Endothelial cell (in vitro differentiated cells): ENCODE measurements around the gene ELF1. TPM values are rescaled to one million over a fixed set of nuclear protein-coding genes. Genes with fewer than 3 reads are reported as not detected.

ENCODE experiments used
- DNase-seq: peaks from one replicate; pipeline ENCODE4 v3.0.0; 2021; ENCODE audit warnings: low spot score
- H3K27ac Mint-ChIP-seq: one replicate; pipeline ENCODE4 v1.8.0; 2021; ENCODE audit warnings: mixed read lengths, inconsistent platforms; ENCODE audit not compliant: unreplicated experiment
- H3K27me3 Mint-ChIP-seq: one replicate; pipeline ENCODE4 v1.8.0; 2021; ENCODE audit warnings: mild to moderate bottlenecking, moderate library complexity, mixed read lengths, inconsistent platforms; ENCODE audit not compliant: unreplicated experiment
- H3K36me3 Mint-ChIP-seq: one replicate; pipeline ENCODE4 v1.8.0; 2021; ENCODE audit warnings: mild to moderate bottlenecking, low read depth, mixed read lengths, inconsistent platforms; ENCODE audit not compliant: unreplicated experiment
- H3K4me1 Mint-ChIP-seq: one replicate; pipeline ENCODE4 v1.8.0; 2021; ENCODE audit warnings: mild to moderate bottlenecking, mixed read lengths, inconsistent platforms; ENCODE audit not compliant: unreplicated experiment
- H3K4me3 Mint-ChIP-seq: one replicate; pipeline ENCODE4 v1.8.0; 2021; ENCODE audit warnings: mild to moderate bottlenecking, mixed read lengths, inconsistent platforms; ENCODE audit not compliant: unreplicated experiment
- H3K9me3 Mint-ChIP-seq: one replicate; pipeline ENCODE4 v1.8.0; 2021; ENCODE audit warnings: mixed read lengths, inconsistent platforms; ENCODE audit not compliant: unreplicated experiment
- total RNA-seq: library from RNA; stranded (reverse); fragmentation: NEBNext Ultra II Directional; extraction: Animal tissue kit (Norgen Biotek cat#: 25700); gene quantifications from one replicate; pipeline ENCODE4 v1.2.1, GENCODE V29; 2021; ENCODE audit not compliant: unreplicated experiment
- TF ChIP-seq, protein P1 (sequence below): fragments of 200-600 bp; sonication (generic); IDR thresholded peaks from one replicate; pipeline ENCODE4 v1.5.0; 2021; ENCODE audit warnings: antibody characterized with exemption; ENCODE audit not compliant: unreplicated experiment

ELF1 gene
- total RNA-seq, 1 donor from 2014 or later = 46.0 TPM

- DNase-seq = no peak
- Mint-ChIP-seq H3K36me3 (peaks cover 24% of the 10 kb centered on the region), H3K4me1 (peaks cover 4% of the 10 kb centered on the region), H3K9me3 (no peaks in the 10 kb centered on the region), H3K27ac (no peak overlapping the region), H3K4me3 (no peak overlapping the region), H3K27me3 (no peaks in the 10 kb centered on the region)
- TF ChIP-seq, protein P1, sequence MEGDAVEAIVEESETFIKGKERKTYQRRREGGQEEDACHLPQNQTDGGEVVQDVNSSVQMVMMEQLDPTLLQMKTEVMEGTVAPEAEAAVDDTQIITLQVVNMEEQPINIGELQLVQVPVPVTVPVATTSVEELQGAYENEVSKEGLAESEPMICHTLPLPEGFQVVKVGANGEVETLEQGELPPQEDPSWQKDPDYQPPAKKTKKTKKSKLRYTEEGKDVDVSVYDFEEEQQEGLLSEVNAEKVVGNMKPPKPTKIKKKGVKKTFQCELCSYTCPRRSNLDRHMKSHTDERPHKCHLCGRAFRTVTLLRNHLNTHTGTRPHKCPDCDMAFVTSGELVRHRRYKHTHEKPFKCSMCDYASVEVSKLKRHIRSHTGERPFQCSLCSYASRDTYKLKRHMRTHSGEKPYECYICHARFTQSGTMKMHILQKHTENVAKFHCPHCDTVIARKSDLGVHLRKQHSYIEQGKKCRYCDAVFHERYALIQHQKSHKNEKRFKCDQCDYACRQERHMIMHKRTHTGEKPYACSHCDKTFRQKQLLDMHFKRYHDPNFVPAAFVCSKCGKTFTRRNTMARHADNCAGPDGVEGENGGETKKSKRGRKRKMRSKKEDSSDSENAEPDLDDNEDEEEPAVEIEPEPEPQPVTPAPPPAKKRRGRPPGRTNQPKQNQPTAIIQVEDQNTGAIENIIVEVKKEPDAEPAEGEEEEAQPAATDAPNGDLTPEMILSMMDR = no peak
Observed at GRCh38 chr13:40946485-40946884, 72.6 kb downstream of the ELF1 start.

DNA sequence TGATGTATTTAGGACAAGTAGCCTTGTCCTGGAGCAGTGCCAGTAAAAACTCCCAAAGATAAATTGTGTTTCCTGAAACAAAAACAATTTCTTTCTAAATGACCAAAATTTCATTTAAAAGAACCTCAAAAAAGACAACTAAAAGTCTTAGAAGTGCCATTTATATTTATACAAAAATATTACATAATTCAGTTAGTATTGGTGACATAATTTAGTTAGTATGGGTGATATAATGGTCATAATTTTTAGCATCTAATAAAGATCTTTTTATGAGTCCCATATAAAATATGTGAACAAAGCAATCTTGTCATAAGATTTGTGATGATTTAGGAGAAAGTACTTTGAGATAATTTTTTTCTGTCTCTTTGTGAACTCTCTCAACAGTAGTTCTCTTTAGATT, 76.0 kb downstream of the ELF1 start:
- no peak overlapping the region for H3K4me3 Mint-ChIP-seq

DNA sequence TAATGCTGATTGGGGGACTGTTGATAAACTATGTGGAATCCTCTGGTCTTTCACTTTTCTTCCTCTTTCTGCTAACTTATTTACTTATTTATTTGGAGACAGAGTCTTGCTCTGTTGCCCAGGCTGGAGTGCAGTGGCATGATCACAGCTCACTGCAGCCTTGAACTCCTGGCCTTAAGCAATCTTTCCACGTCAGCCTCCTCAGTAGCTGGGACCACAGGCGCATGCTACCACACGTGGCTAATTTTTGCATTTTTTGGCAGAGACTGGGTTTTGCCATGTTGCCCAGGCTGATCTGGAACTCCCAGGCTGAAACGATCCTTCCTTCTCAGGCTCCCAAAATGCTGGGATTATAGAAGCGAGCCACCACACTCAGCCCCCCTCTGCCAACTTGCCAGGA, 77.5 kb downstream of the ELF1 start:
- Mint-ChIP-seq H3K36me3 (peaks cover 13% of the 10 kb centered on the region), H3K4me3 (no peak overlapping the region), H3K4me1 (peaks cover 4% of the 10 kb centered on the region), H3K27me3 (no peaks in the 10 kb centered on the region), H3K9me3 (no peaks in the 10 kb centered on the region), H3K27ac (no peak overlapping the region)
- DNase-seq = no peak
- TF ChIP-seq, protein P1 = no peak

More for the DNA sequence above, 76.0 kb downstream of the ELF1 start:
- Mint-ChIP-seq H3K36me3 (peaks cover 17% of the 10 kb centered on the region), H3K27me3 (no peaks in the 10 kb centered on the region), H3K9me3 (no peaks in the 10 kb centered on the region), H3K27ac (no peak overlapping the region), H3K4me1 (peaks cover 4% of the 10 kb centered on the region)
- TF ChIP-seq, protein P1 = no peak
- no peak for DNase-seq

- TF ChIP-seq, protein P1 = no peak
- DNase-seq = no peak
- Mint-ChIP-seq H3K36me3 (peaks cover 8% of the 10 kb centered on the region), H3K4me3 (no peak overlapping the region), H3K27me3 (no peaks in the 10 kb centered on the region), H3K27ac (no peak overlapping the region), H3K4me1 (no peaks in the 10 kb centered on the region), H3K9me3 (no peaks in the 10 kb centered on the region)
Observed at GRCh38 chr13:40940841-40941240, 78.3 kb downstream of the ELF1 start.

- Mint-ChIP-seq H3K27ac (no peak overlapping the region), H3K4me1 (peaks cover 4% of the 10 kb centered on the region), H3K9me3 (no peaks in the 10 kb centered on the region), H3K27me3 (no peaks in the 10 kb centered on the region), H3K4me3 (no peak overlapping the region), H3K36me3 (peaks cover 5% of the 10 kb centered on the region)
- DNase-seq = no peak
- TF ChIP-seq, protein P1 = no peak
Observed at GRCh38 chr13:40933508-40934204, 85.5 kb downstream of the ELF1 start.
